B cell (primary cell): ENCODE data around the gene ARHGEF38.

ENCODE experiments used
- CTCF ChIP-seq: fragments of 200-600 bp; IDR thresholded peaks from one replicate; pipeline ENCODE4 v1.8.0; 2022; ENCODE audit warnings: antibody characterized with exemption, mild to moderate bottlenecking
- EZH2 ChIP-seq: IDR thresholded peaks from 2 replicates; pipeline ENCODE4 v1.6.1; 2012; ENCODE audit warnings: borderline replicate concordance, low read depth, mild to moderate bottlenecking, moderate library complexity, low read length; ENCODE audit not compliant: insufficient read depth, poor library complexity, severe bottlenecking

DNA sequence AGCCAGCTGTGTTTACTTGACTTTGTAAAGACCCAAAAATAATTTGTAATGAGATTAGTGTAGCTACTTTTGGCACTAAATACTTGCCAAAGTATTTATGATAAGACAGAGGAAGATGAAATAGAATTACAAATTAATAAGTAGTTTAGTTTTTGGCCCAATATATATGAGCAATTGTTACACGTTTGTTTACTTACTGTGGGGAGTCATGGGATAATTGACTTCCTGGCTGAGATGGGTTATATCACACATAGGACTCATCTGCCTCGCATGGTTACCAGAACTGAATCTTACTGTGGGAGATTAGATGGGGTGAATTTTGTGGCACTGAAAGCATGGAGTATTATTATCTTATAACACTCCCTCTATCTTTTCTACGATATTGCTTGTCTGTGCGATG is 89.4 kb downstream of the ARHGEF38 start:
- TF ChIP-seq CTCF: no peak
- no peak for TF ChIP-seq EZH2
